AG04450 (cell line): Measurements from ENCODE around the gene ZNF451. TPM values are rescaled to one million over a fixed set of nuclear protein-coding genes. Genes with fewer than 3 reads are reported as not detected.

Experiments used
- CTCF ChIA-PET: fragments of 300-600, 350-600 bp; formaldehyde crosslinking; extraction: SDS; loops from one replicate; lab custom pipeline; 2022; ENCODE audit warnings: antibody characterized with exemption, inconsistent platforms; lab: Charles Lee
- POLR2A ChIA-PET: fragments of 350-600 bp; formaldehyde crosslinking; extraction: SDS; loops from one replicate; lab custom pipeline; 2021; ENCODE audit warnings: antibody characterized with exemption, inconsistent platforms; lab: Yijun Ruan, JAX
- DNase-seq: peaks from one replicate; pipeline ENCODE4 v3.0.0-alpha.2; 2011; ENCODE audit warnings: low read depth, low spot score
- H3K27ac ChIP-seq: one replicate; pipeline ENCODE4 v1.5.1; 2012; ENCODE audit warnings: low read depth, low read length, control low read depth
- H3K27me3 ChIP-seq: one replicate; pipeline ENCODE4 v1.6.0; 2012; ENCODE audit warnings: low read length; ENCODE audit not compliant: control insufficient read depth, insufficient read depth
- H3K4me3 ChIP-seq: 2 replicates; pipeline ENCODE4 v1.5.1; 2011; ENCODE audit warnings: mild to moderate bottlenecking, low read depth, low read length, control low read depth
- H3K9me3 ChIP-seq: 2 replicates; pipeline ENCODE4 v1.5.1; 2012; ENCODE audit warnings: low read length; ENCODE audit not compliant: control insufficient read depth, insufficient read depth
- polyA plus RNA-seq: library from polyadenylated mRNA; depleted of rRNA; stranded (reverse); fragments of >200 nt; gene quantifications from 2 replicates; pipeline ENCODE4 v1.2.3, GENCODE V29; 2011
- TF ChIP-seq, protein P1 (sequence below): IDR thresholded peaks from 2 replicates; pipeline ENCODE4 v1.5.1; 2011; ENCODE audit warnings: low read depth, low read length, control low read depth, inconsistent platforms

Gene ZNF451
- polyA plus RNA-seq, 1 experiment = 31.6 TPM

DNA sequence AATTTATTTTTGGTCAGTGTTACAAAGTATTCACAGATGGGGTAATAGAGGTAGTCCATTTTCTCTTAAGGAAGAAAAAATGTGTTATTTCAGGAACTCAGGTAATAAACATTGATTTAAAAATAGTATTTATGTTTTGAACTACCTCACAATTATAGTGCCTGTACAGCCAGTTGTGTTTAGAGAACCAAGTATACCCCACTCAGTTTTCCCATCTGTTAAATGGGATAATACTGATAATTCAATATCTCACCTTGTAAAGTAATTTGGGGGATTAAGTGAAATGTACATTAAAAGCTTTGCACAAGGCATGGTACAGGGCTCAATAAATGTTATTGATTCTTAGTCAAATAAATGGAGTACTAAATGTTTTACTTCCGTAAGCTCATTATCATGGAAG, 4.7 kb downstream of the ZNF451 start:
- Histone ChIP-seq H3K4me3 (no peak overlapping the region), H3K27ac (no peak overlapping the region), H3K27me3 (no peaks in the 10 kb centered on the region), H3K9me3 (no peaks in the 10 kb centered on the region)
- CTCF ChIA-PET = interaction anchor here (0.9 to 1.3 kb wide), 3 partner anchors 18 to 192 kb away, joined by 3 to 5 read pairs (median 5); partner anchors contain the start of gene BEND6
- POLR2A ChIA-PET = interaction anchor here (0.6 kb wide), 1 partner anchor 257 kb away, joined by 9 read pairs; no protein-coding TSS in a partner anchor
- TF ChIP-seq, protein P1, sequence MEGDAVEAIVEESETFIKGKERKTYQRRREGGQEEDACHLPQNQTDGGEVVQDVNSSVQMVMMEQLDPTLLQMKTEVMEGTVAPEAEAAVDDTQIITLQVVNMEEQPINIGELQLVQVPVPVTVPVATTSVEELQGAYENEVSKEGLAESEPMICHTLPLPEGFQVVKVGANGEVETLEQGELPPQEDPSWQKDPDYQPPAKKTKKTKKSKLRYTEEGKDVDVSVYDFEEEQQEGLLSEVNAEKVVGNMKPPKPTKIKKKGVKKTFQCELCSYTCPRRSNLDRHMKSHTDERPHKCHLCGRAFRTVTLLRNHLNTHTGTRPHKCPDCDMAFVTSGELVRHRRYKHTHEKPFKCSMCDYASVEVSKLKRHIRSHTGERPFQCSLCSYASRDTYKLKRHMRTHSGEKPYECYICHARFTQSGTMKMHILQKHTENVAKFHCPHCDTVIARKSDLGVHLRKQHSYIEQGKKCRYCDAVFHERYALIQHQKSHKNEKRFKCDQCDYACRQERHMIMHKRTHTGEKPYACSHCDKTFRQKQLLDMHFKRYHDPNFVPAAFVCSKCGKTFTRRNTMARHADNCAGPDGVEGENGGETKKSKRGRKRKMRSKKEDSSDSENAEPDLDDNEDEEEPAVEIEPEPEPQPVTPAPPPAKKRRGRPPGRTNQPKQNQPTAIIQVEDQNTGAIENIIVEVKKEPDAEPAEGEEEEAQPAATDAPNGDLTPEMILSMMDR = no peak
- DNase-seq = no peak

DNA sequence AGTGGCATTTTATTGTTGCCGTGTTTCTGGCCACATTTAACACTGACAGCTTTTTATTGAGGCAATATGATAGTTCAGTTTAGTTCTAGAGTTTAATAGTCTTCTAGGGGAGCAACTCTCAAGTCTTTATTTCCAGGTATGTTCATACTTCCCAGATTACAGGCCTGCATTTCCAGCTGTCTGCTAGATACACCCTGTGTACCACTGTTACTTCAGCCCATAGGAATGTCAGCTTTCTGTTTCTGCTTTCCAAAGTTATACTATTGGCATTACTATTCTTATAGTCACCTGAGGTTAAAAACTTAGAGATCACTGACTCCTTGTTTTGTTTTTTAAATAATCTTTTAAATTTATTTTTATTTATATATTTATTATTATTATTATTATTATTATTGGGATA, 7.6 kb downstream of the ZNF451 start:
- POLR2A ChIA-PET = interaction anchor here (1.5 kb wide), 1 partner anchor 16 kb away, joined by 4 read pairs; no protein-coding TSS in a partner anchor
- H3K9me3 ChIP-seq = no peaks in the 10 kb centered on the region
- H3K4me3 ChIP-seq = no peak overlapping the region
- CTCF ChIA-PET = interaction anchor here (0.9 to 1.4 kb wide), 3 partner anchors 193 to 460 kb away, joined by 3 to 7 read pairs (median 4); no protein-coding TSS in a partner anchor
- no peak for DNase-seq
- TF ChIP-seq, protein P1 = no peak
- H3K27ac ChIP-seq = no peak overlapping the region
- H3K27me3 ChIP-seq = no peaks in the 10 kb centered on the region

DNA sequence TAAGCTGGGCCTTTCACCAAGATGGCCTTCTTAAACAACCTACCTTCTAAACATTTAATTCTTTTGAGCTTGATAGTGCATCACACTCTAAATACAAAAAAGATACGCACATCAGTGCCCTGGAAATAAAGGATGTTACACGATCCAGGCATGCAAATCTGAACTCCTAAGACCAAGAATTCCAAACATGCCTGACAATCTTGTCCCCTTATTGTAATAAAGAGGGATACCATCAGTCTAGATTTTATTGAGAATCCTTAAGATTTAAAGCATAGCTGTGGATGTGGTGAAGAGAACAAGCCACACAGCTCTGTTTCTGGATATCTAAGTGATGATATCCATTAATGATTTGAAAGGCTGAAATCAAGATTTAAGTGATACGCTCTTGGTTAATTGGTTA, 13.0 kb downstream of the ZNF451 start:
- Histone ChIP-seq H3K9me3 (no peaks in the 10 kb centered on the region), H3K27me3 (no peaks in the 10 kb centered on the region), H3K27ac (no peak overlapping the region), H3K4me3 (no peak overlapping the region)
- CTCF ChIA-PET = interaction anchor here (0.9 to 1.8 kb wide), 3 partner anchors 198 to 213 kb away, joined by 3 to 7 read pairs (median 3); no protein-coding TSS in a partner anchor
- TF ChIP-seq, protein P1 = no peak
- POLR2A ChIA-PET = interaction anchor here (0.9 kb wide), 1 partner anchor 13 kb away, joined by 3 read pairs; the partner anchor contains the start of gene ZNF451
- no peak for DNase-seq

DNA sequence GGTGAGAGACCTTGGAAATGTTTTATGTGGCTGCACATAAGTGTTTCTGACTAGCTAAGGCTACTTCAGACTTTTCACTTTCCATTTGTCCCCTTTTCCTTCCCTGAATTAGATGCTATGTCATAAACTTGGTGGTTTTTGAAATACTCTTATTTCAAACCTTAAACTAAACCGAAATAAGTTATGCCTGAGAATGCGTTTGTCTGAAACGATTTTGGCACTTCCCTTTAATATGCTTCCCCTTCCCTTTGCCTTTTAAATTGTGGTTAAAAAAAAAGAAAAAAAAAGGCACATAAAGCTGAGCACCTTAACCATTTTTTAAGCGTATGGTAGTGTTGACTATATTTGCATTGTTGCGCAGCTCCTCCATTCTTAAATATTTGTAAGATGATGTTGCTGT, 14.3 kb downstream of the ZNF451 start:
- no peaks in the 10 kb centered on the region for H3K9me3 ChIP-seq
- ChIA-PET CTCF (no interaction called here), POLR2A (no interaction called here)
- no peak for DNase-seq
- no peak overlapping the region for H3K4me3 ChIP-seq
- TF ChIP-seq, protein P1 = no peak
- H3K27me3 ChIP-seq = no peaks in the 10 kb centered on the region
- H3K27ac ChIP-seq = no peak overlapping the region

DNA sequence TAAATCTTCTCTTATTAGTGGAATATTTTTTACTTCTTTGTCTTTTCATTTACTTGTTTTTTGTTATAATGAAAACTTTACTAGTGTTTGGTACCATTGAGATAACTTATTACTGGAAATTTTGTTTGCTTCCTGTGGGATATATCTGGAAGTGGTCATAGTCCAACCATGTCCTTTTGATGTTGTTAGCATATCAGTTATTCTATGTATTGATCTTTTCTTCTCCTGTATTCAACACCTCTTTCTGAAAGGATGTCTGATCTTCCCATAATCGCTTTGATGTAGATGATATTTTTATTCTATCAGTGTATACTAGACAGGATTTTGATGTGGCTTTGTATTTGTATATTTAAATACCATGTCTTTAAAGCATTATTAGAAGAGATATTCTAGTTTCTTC, 17.0 kb downstream of the ZNF451 start:
- Histone ChIP-seq H3K27me3 (no peaks in the 10 kb centered on the region), H3K4me3 (no peak overlapping the region), H3K9me3 (no peaks in the 10 kb centered on the region), H3K27ac (no peak overlapping the region)
- ChIA-PET CTCF (no interaction called here), POLR2A (no interaction called here)
- DNase-seq = no peak
- TF ChIP-seq, protein P1 = no peak
